Stimulated activated CD4-positive, alpha-beta T cell treated with anti-CD3 and anti-CD28 coated beads, Interleukin-2, amount 100 ng/mL, for 4 hours (primary cell): ENCODE data around the gene CLSTN2.

Experiments used
- DNase-seq: peaks from one replicate; pipeline ENCODE4 v3.0.0-alpha.2; 2020; ENCODE audit warnings: low read depth

Gene CLSTN2

GRCh38 chr3:140187028-140187427 is 252.0 kb downstream of the CLSTN2 start:
- DNase-seq = no peak

GRCh38 chr3:140187656-140188221 is 252.8 kb downstream of the CLSTN2 start:
- DNase-seq = no peak

- no peak for DNase-seq
Measured at GRCh38 chr3:140188285-140188684, 253.3 kb downstream of the CLSTN2 start.

- no peak for DNase-seq
Measured at GRCh38 chr3:140189267-140189666, 254.3 kb downstream of the CLSTN2 start.

GRCh38 chr3:140189976-140190375 is 255.0 kb downstream of the CLSTN2 start:
- DNase-seq = no peak

- DNase-seq = no peak
Measured at GRCh38 chr3:140196970-140197369, 262.0 kb downstream of the CLSTN2 start.

GRCh38 chr3:140198242-140198641 is 263.3 kb downstream of the CLSTN2 start:
- no peak for DNase-seq

- no peak for DNase-seq
Measured at GRCh38 chr3:140199008-140199407, 264.0 kb downstream of the CLSTN2 start.

GRCh38 chr3:140199743-140200142 is 264.8 kb downstream of the CLSTN2 start:
- DNase-seq = no peak

- DNase-seq = no peak
Measured at GRCh38 chr3:140203510-140203909, 268.5 kb downstream of the CLSTN2 start.

- no peak for DNase-seq
Measured at GRCh38 chr3:140204271-140204984, 269.4 kb downstream of the CLSTN2 start.

GRCh38 chr3:140205598-140205997 is 270.6 kb downstream of the CLSTN2 start:
- no peak for DNase-seq

GRCh38 chr3:140206196-140207040 is 271.4 kb downstream of the CLSTN2 start:
- DNase-seq = no peak

GRCh38 chr3:140207541-140207940 is 272.6 kb downstream of the CLSTN2 start:
- no peak for DNase-seq

- DNase-seq = no peak
Measured at GRCh38 chr3:140216249-140216648, 281.3 kb downstream of the CLSTN2 start.

- DNase-seq = no peak
Measured at GRCh38 chr3:140219291-140219690, 284.3 kb downstream of the CLSTN2 start.

- DNase-seq = no peak
Measured at GRCh38 chr3:140219923-140220452, 285.0 kb downstream of the CLSTN2 start.

- DNase-seq = no peak
Measured at GRCh38 chr3:140223197-140223596, 288.2 kb downstream of the CLSTN2 start.

GRCh38 chr3:140223631-140224030 is 288.6 kb downstream of the CLSTN2 start:
- DNase-seq = no peak

GRCh38 chr3:140224307-140224706 is 289.3 kb downstream of the CLSTN2 start:
- no peak for DNase-seq

- no peak for DNase-seq
Measured at GRCh38 chr3:140225996-140226395, 291.0 kb downstream of the CLSTN2 start.

- no peak for DNase-seq
Measured at GRCh38 chr3:140233702-140234101, 298.7 kb downstream of the CLSTN2 start.

- DNase-seq = no peak
Measured at GRCh38 chr3:140234256-140234655, 299.3 kb downstream of the CLSTN2 start.
